Right lobe of liver (tissue), 4 donors: Measurements from ENCODE around the gene PTPRN2.

ENCODE experiments used
- CTCF ChIP-seq, 4 donors: fragments of 200-600 bp in 3 of 4; fragments of 450-650 bp in 1 of 4; IDR thresholded peaks; one replicate each; pipeline versions ENCODE4 v1.5.1 to v1.8.0; 2016 to 2022; ENCODE audit warnings: antibody characterized with exemption in 4 of 4, mild to moderate bottlenecking in 2 of 4
- POLR2A ChIP-seq: fragments of 450-650 bp; IDR thresholded peaks from one replicate; pipeline ENCODE4 v1.6.1; 2017; ENCODE audit warnings: antibody characterized with exemption, mild to moderate bottlenecking
- donor health status: DM: no; HTN: no; CAD: no.
- donor health status: DM: no; HTN: no; CAD: no.
- donor health status: DM: no; HTN: yes; CAD: no.

- TF ChIP-seq CTCF (IDR thresholded peaks at IDR 0.05) (no peak), POLR2A (no peak)
These were observed 730.0 kb downstream of the PTPRN2 start for GRCh38 chr7:157857578-157858075.
